Keratinocyte (primary cell): ENCODE data around the gene ZNF778. TPM values are rescaled to one million over a fixed set of nuclear protein-coding genes. Genes with fewer than 3 reads are reported as not detected.
"Not testable (repeated sequence)": the region's sequence is repeated elsewhere in the genome, so short reads cannot be mapped to it uniquely, and the experiment has no call there.

Experiments
- DNase-seq: peaks from one replicate; pipeline ENCODE4 v3.0.0-alpha.2; 2011; ENCODE audit warnings: low read depth, missing footprints, low spot score
- FAIRE-seq: peaks from 2 replicates; lab custom pipeline; 2011; peaks lifted over from hg19 to GRCh38; lab: Jason Lieb, UNC
- H2AFZ ChIP-seq: 2 replicates; pipeline ENCODE4 v1.6.0; 2012; ENCODE audit warnings: low read length, control low read depth, inconsistent platforms; ENCODE audit not compliant: control insufficient read depth
- H3K27ac ChIP-seq: 2 replicates; pipeline ENCODE4 v1.5.1; 2011; ENCODE audit warnings: low read length; ENCODE audit not compliant: control insufficient read depth, insufficient read depth
- H3K27me3 ChIP-seq: 3 replicates; pipeline ENCODE4 v1.6.0; 2011; ENCODE audit warnings: low read length; ENCODE audit not compliant: control insufficient read depth, insufficient read depth; ENCODE audit errors: extremely low read depth
- H3K36me3 ChIP-seq, 2 experiments: 2 replicates in 1 of 2; 3 replicates in 1 of 2; pipeline ENCODE4 v1.5.1; 2011; ENCODE audit warnings: low read length in 2 of 2, mild to moderate bottlenecking in 1 of 2; ENCODE audit not compliant: control insufficient read depth in 2 of 2, insufficient read depth in 2 of 2; ENCODE audit errors: extremely low read depth in 1 of 2
- H3K4me1 ChIP-seq: 3 replicates; pipeline ENCODE4 v1.5.1; 2011; ENCODE audit warnings: low read length; ENCODE audit not compliant: control insufficient read depth, insufficient read depth; ENCODE audit errors: extremely low read depth
- H3K4me2 ChIP-seq: 3 replicates; pipeline ENCODE4 v1.6.0; 2011; ENCODE audit warnings: low read depth, low read length; ENCODE audit not compliant: control insufficient read depth, insufficient read depth; ENCODE audit errors: extremely low read depth
- H3K4me3 ChIP-seq, 3 experiments: fragments of 200-600 bp in 1 of 3; sonication (generic) in 1 of 3; 2 replicates in 2 of 3; 3 replicates in 1 of 3; pipeline ENCODE4 v1.5.1; 2011 to 2016; ENCODE audit warnings: low read length in 3 of 3, mild to moderate bottlenecking in 3 of 3, control low read depth in 2 of 3, inconsistent platforms in 1 of 3, low read depth in 1 of 3, mixed read lengths in 1 of 3, mixed run types in 1 of 3, moderate library complexity in 1 of 3; ENCODE audit not compliant: control insufficient read depth in 2 of 3, insufficient read depth in 2 of 3; ENCODE audit errors: extremely low read depth in 1 of 3
- H3K79me2 ChIP-seq: 2 replicates; pipeline ENCODE4 v1.6.0; 2012; ENCODE audit warnings: low read length; ENCODE audit not compliant: control insufficient read depth, insufficient read depth
- H3K9ac ChIP-seq: 3 replicates; pipeline ENCODE4 v1.6.0; 2011; ENCODE audit warnings: low read length; ENCODE audit not compliant: control insufficient read depth, insufficient read depth; ENCODE audit errors: extremely low read depth
- H3K9me1 ChIP-seq: 3 replicates; pipeline ENCODE4 v1.6.0; 2011; ENCODE audit warnings: low read length; ENCODE audit not compliant: control insufficient read depth, insufficient read depth; ENCODE audit errors: extremely low read depth
- H3K9me3 ChIP-seq: 2 replicates; pipeline ENCODE4 v1.5.1; 2012; ENCODE audit warnings: low read depth, low read length; ENCODE audit not compliant: control insufficient read depth
- H4K20me1 ChIP-seq: 3 replicates; pipeline ENCODE4 v1.6.0; 2011; ENCODE audit warnings: low read length; ENCODE audit not compliant: control insufficient read depth, insufficient read depth; ENCODE audit errors: extremely low read depth
- EZH2 ChIP-seq: IDR thresholded peaks from one replicate; pipeline ENCODE4 v1.6.1; 2012; ENCODE audit warnings: inconsistent platforms, mild to moderate bottlenecking, low read length, moderate library complexity
- dilution Hi-C: fragments of 300-500 bp; cut with MboI; formaldehyde crosslinking; loops from one replicate; pipeline ENCODE4 v1.7.0; 2020; ENCODE audit warnings: low sequenced_read_pairs; ENCODE audit not compliant: extremely low pct_ligation_motif_present
- polyA plus RNA-seq, 5 experiments: library from polyadenylated mRNA; depleted of rRNA in 3 of 5; stranded (reverse) in 3 of 5; stranded (forward) in 1 of 5; unstranded in 1 of 5; fragments of >200 nt; gene quantifications; 1 replicate in 1 of 5; 2 replicates in 3 of 5; 3 replicates in 1 of 5; pipeline versions ENCODE4 v1.2.1 to v1.2.3, GENCODE V29; 2011 to 2012; ENCODE audit warnings: missing spikeins in 2 of 5, low read depth in 1 of 5, low replicate concordance in 1 of 5
- TF ChIP-seq, protein P1 (sequence below), 3 experiments: IDR thresholded peaks in 1 of 3; conservative IDR thresholded peaks in 1 of 3; optimal IDR thresholded peaks in 1 of 3; 2 replicates in 2 of 3; 3 replicates in 1 of 3; pipeline versions ENCODE3 to v1.5.1; 2011; ENCODE audit warnings: low read length in 3 of 3, mild to moderate bottlenecking in 3 of 3, moderate library complexity in 2 of 3, control low read depth in 1 of 3, inconsistent platforms in 1 of 3; ENCODE audit not compliant: insufficient read depth in 2 of 3; ENCODE audit errors: extremely low read depth in 1 of 3

ZNF778 gene
- polyA plus RNA-seq, 1 donor (not counting 4 experiments of a cell fraction or from before 2014, with no cell fraction given) = 6.2 TPM

DNA sequence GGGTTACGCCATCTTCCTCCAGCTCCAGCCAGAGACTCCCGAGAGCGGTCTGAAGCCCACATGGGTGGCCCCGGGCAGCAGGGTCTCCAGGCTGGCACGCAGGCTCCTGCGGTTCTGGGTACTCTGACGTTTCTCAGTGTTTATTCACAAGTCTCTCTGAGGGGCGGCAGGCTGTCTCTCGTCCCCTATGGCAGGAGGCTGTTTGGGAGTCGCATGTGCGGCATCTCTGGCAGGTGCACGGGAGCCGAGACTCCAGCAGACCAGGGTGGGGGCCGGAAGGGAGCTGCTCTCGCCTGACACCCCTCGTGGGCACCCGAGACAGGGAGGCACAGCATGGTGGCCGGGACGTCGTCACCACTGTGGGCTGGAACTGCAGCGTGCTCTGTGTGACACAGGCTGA is 48.1 kb downstream of the ZNF778 start:
- no peaks in the 10 kb centered on the region for H3K9me1 ChIP-seq
- no peaks in the 10 kb centered on the region for H3K27me3 ChIP-seq
- no peak overlapping the region for H3K4me3 ChIP-seq
- H3K27ac ChIP-seq = no peak overlapping the region
- no peak overlapping the region for H2AFZ ChIP-seq
- dilution Hi-C loops = no loop called here
- H3K9ac ChIP-seq = no peak overlapping the region
- no peak for TF ChIP-seq EZH2
- TF ChIP-seq, protein P1, sequence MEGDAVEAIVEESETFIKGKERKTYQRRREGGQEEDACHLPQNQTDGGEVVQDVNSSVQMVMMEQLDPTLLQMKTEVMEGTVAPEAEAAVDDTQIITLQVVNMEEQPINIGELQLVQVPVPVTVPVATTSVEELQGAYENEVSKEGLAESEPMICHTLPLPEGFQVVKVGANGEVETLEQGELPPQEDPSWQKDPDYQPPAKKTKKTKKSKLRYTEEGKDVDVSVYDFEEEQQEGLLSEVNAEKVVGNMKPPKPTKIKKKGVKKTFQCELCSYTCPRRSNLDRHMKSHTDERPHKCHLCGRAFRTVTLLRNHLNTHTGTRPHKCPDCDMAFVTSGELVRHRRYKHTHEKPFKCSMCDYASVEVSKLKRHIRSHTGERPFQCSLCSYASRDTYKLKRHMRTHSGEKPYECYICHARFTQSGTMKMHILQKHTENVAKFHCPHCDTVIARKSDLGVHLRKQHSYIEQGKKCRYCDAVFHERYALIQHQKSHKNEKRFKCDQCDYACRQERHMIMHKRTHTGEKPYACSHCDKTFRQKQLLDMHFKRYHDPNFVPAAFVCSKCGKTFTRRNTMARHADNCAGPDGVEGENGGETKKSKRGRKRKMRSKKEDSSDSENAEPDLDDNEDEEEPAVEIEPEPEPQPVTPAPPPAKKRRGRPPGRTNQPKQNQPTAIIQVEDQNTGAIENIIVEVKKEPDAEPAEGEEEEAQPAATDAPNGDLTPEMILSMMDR (optimal IDR thresholded peaks at IDR 0.05 in 1 of 3, IDR thresholded peaks at IDR 0.05 in 1 of 3, conservative IDR thresholded peaks at IDR 0.05 in 1 of 3; ENCODE audit: extremely low read depth in 1 of 3, insufficient read depth in 2 of 3, low read length in 3 of 3) = no peak
- H3K9me3 ChIP-seq = no peaks in the 10 kb centered on the region
- H3K36me3 ChIP-seq = peaks cover 19 to 20% of the 10 kb centered on the region in 2 experiments
- DNase-seq (no peak), FAIRE-seq (no peak)
- H3K4me2 ChIP-seq = no peak overlapping the region
- H3K4me1 ChIP-seq = no peaks in the 10 kb centered on the region
- H3K79me2 ChIP-seq = no peaks in the 10 kb centered on the region
- H4K20me1 ChIP-seq = peaks cover 3% of the 10 kb centered on the region

DNA sequence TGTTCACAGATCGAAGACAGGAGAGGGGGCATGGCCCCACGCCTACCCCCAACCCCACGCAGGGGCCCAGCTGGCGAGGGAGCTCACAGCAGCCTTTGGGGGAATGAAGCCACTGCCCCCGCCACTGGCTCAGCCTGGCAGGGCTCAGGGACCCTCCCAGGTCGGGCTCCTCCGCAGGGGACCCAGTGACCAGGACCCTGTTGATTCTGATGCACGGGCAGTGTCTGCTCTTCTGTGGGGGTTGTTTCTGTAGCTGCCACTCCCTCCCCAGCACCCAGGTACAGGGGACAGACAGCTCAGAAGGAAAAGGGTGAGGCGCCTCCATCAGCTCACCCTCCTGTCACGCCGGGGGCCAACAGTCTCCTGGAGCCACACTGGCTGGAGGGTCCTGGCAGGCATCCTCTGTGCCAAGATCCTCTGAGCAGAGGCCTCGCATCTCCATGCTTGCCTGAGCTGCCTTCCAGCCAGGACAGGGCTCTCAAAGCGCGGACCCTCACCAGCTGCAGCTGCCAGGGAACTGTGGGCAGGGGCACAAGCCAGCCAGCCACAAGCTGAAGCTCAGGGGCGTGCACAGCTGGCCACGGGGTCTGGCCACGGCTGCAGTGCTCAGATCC is 49.1 kb downstream of the ZNF778 start:
- dilution Hi-C loops = no loop called here
- Histone ChIP-seq H3K27me3 (no peaks in the 10 kb centered on the region), H4K20me1 (peaks cover 3% of the 10 kb centered on the region), H3K4me2 (no peak overlapping the region), H2AFZ (no peak overlapping the region), H3K36me3 (peaks cover 19 to 23% of the 10 kb centered on the region in 2 experiments), H3K9ac (no peak overlapping the region), H3K9me3 (no peaks in the 10 kb centered on the region), H3K4me1 (no peaks in the 10 kb centered on the region), H3K79me2 (no peaks in the 10 kb centered on the region), H3K27ac (no peak overlapping the region), H3K4me3 (no peak overlapping the region), H3K9me1 (no peaks in the 10 kb centered on the region)
- no peak for FAIRE-seq
- TF ChIP-seq, protein P1 (optimal IDR thresholded peaks at IDR 0.05 in 1 of 3, IDR thresholded peaks at IDR 0.05 in 1 of 3, conservative IDR thresholded peaks at IDR 0.05 in 1 of 3; ENCODE audit: extremely low read depth in 1 of 3, insufficient read depth in 2 of 3, low read length in 3 of 3) = no peak
- TF ChIP-seq EZH2 = no peak
- no peak for DNase-seq

DNA sequence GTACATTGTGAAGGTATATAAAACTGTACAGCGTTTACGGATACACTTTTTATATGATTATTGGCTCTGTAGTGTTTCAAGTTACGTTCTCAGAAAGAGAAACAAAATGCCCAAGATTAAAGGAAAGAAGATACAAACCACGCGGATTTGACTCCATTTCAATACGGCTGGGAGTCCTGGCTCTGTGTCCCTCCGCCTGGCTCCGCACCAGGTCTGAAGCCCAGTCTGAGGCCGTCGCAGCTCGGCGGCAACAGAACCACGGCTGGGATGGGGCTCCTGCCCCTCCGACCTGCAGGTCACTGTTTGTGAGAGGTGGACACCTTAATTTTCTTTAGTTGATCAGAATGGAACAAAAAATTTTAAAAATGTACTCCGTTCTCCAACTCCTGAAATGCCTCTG is 50.2 kb downstream of the ZNF778 start:
- dilution Hi-C loops, H3K4me1 ChIP-seq, DNase-seq, H3K9ac ChIP-seq, H4K20me1 ChIP-seq, H3K4me3 ChIP-seq, FAIRE-seq, H3K27me3 ChIP-seq, H2AFZ ChIP-seq, H3K4me2 ChIP-seq, H3K9me1 ChIP-seq, H3K79me2 ChIP-seq, H3K27ac ChIP-seq, H3K9me3 ChIP-seq: not testable (repeated sequence)
- peaks cover 20 to 27% of the 10 kb centered on the region in 2 experiments for H3K36me3 ChIP-seq
